Gastrocnemius medialis (tissue), 4 donors: ENCODE results near the gene PERM1.

Source experiments
- POLR2A ChIP-seq, 2 donors: fragments of 450-650 bp; IDR thresholded peaks; one replicate each; pipeline ENCODE4 v1.6.1; 2017; ENCODE audit warnings: antibody characterized with exemption in 2 of 2, mild to moderate bottlenecking in 2 of 2, moderate library complexity in 2 of 2
- TF ChIP-seq, protein P1 (sequence below), 5 experiments: fragments of 450-650 bp in 3 of 5; fragments of 200-600 bp in 2 of 5; sonication (generic) in 2 of 5; IDR thresholded peaks in 4 of 5; conservative IDR thresholded peaks in 1 of 5; 1 replicate in 4 of 5; 2 replicates in 1 of 5; pipeline ENCODE4 v1.5.1; 2016 to 2019; ENCODE audit warnings: antibody characterized with exemption in 5 of 5, mild to moderate bottlenecking in 3 of 5, moderate library complexity in 3 of 5

DNA sequence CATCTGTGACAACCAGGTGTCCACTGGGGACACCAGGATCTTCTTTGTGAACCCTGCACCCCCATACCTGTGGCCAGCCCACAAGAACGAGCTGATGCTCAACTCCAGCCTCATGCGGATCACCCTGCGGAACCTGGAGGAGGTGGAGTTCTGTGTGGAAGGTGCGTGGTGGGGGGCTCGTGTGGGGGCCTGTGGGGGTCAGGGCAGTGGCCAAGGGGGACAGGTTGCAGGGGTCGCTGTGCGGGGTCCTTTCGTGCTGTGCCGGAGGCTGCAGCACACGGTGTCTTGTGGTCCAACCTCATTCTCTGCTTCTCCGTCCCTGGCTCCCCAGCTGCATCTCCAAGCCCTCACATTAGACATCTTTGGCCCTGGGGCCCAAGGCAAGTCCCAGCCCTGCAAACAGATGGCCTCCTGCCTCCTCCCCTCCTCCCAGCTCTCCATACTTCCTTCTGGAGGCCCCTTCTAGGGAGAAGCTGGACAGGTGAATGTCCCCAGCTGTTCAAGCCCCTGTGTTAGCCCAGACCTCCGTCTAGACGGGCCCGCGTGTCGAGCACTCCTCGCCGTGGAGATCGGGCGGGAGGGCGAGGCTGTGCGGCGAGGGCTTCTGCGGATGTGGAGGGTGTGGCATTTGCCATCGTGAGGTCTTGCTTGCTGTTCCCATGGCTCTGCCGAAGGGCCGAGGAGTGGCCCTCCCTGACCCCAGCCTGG, 40.6 kb upstream of the PERM1 start:
- TF ChIP-seq, protein P1, sequence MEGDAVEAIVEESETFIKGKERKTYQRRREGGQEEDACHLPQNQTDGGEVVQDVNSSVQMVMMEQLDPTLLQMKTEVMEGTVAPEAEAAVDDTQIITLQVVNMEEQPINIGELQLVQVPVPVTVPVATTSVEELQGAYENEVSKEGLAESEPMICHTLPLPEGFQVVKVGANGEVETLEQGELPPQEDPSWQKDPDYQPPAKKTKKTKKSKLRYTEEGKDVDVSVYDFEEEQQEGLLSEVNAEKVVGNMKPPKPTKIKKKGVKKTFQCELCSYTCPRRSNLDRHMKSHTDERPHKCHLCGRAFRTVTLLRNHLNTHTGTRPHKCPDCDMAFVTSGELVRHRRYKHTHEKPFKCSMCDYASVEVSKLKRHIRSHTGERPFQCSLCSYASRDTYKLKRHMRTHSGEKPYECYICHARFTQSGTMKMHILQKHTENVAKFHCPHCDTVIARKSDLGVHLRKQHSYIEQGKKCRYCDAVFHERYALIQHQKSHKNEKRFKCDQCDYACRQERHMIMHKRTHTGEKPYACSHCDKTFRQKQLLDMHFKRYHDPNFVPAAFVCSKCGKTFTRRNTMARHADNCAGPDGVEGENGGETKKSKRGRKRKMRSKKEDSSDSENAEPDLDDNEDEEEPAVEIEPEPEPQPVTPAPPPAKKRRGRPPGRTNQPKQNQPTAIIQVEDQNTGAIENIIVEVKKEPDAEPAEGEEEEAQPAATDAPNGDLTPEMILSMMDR (IDR thresholded peaks at IDR 0.05 in 4 of 5, conservative IDR thresholded peaks at IDR 0.05 in 1 of 5): no peak
- no peak for TF ChIP-seq POLR2A (IDR thresholded peaks at IDR 0.05)
